Stomach (tissue), 4 donors: ENCODE data around the gene PSMD9.
"Not testable (repeated sequence)": the region's sequence is repeated elsewhere in the genome, so short reads cannot be mapped to it uniquely, and the experiment has no call there.

ENCODE experiments used
- CTCF ChIP-seq, 7 experiments: fragments of 450-650 bp in 4 of 7; fragments of 200-600 bp in 3 of 7; sonication (generic) in 3 of 7; IDR thresholded peaks; one replicate each; pipeline ENCODE4 v1.5.1; 2016 to 2019; ENCODE audit warnings: antibody characterized with exemption in 7 of 7, control low read depth in 2 of 7, mild to moderate bottlenecking in 1 of 7
- POLR2A ChIP-seq, 4 donors: fragments of 450-650 bp; IDR thresholded peaks; one replicate each; pipeline ENCODE4 v1.6.1; 2016; ENCODE audit warnings: antibody characterized with exemption in 4 of 4, control low read depth in 2 of 4, mild to moderate bottlenecking in 1 of 4, moderate library complexity in 1 of 4
- POLR2AphosphoS5 ChIP-seq, 3 donors: sonication (generic); formaldehyde crosslinking; IDR thresholded peaks; one replicate each; pipeline ENCODE4 v1.6.1; 2016; ENCODE audit warnings: antibody characterized with exemption in 3 of 3

GRCh38 chr12:121885129-121885528 lies 3.5 kb upstream of the PSMD9 start:
- not testable (repeated sequence) for TF ChIP-seq CTCF, POLR2AphosphoS5, POLR2A (IDR thresholded peaks at IDR 0.05)
